Measurements from ENCODE around the gene KIAA1671.
"Not testable (repeated sequence)": the region's sequence is repeated elsewhere in the genome, so short reads cannot be mapped to it uniquely, and the experiment has no call there.

Gene KIAA1671

GRCh38 chr22:24951942-24952836 lies at the start of gene KIAA1671:
KIAA1671 (plus strand) TSS chr22:24952716; CDS start chr22:25028000, 75,284 bp downstream.
- DNase-seq = peak; percentile 90 to 93

DNA sequence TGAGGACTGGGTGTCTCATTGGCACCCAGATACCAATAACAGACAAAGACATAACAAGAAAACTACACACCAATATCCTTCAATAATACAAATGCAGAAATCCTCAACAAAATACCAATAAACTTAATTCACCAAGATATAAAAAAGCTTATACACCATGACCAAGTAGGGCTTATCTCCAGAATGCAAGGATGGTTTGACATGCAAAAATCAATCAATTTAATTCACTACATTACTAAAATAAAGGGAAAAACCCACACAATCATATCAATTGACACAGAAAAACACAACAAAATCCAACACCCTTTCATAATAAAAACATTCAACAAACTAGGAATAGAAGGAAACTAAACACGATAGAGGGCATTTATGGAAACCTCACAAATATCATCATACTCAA lies 46.6 kb upstream of the KIAA1671 start:
- DNase-seq = no peak

DNA sequence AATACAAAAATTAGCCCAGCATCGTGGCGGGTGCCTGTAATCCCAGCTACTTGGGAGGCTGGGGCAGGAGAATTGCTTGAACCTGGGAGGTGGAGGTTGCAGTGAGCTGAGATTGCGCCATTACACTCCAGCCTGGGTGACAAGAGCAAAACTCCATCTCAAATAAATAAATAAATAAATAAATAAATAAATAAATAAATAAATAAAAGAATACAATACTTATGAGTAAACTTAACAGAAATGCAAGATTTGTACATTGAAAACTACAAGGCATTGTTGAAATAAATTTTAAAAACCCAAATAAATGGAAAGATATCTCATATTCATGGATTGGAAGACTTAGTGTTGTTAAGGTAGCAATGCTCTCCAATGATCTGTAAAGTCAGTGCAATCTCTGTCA lies 45.4 kb upstream of the KIAA1671 start:
- DNase-seq = not testable (repeated sequence)

GRCh38 chr22:24920029-24920428 lies 32.5 kb upstream of the KIAA1671 start:
- no peak for DNase-seq

DNA sequence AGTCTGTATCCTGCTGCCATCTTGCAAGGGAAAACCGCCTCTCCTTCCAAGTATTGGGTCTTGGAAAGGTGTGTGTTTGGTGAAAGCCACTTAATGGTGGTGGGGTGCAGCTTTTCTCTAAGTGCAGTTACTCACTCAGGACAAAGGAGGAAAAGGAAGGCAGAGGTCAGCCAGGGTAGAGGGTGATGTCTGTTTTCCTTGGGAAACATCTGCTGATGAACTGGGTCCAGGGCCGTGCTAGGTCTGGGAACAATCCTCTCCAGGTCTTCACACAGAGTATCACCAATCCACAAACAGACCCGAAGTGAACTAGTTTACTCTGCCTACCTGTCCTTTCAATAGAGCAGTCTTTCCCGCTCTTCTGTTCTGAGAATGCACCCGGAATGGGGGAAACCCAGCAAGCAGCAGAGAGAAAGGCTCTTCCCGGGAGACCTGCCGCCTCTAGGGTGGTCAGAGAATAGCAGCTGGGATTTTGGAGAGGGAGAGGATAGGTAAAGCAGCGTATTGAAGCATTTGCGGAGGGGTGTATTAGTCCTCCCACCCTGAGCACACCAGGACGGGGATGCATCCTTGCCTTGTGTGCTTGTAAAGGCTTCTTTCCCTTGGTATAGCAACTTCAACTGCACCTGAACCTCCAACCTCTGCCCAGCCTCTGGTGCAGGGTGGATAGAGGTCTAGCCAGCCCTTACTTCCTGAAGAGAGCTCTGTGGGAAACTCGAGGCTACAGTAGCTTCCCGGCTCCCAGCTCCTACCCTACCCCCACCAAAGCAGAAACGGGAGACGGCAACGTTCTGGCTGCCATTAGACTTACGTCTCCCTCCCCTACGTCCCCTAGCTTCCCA lies 26.7 kb upstream of the KIAA1671 start:
- no peak for DNase-seq

DNA sequence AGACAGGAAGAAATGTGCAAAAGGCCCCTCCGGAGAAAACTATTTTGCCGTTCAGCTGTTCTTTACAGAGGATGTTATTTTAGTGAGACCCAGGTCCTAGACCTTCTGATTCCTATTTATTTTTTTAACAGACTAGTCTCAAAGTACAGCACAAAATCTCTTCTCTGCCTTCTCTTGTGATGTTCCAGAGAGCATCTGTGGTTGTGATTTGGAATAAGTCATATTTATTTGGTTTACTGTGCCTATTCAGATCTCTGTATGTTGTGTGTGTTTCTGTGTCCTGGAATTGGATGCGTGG lies 26.1 kb upstream of the KIAA1671 start:
- no peak for DNase-seq

GRCh38 chr22:24926849-24927579 lies 25.5 kb upstream of the KIAA1671 start:
- DNase-seq = no peak

- no peak for DNase-seq
Observed at GRCh38 chr22:24928322-24928721, 24.2 kb upstream of the KIAA1671 start.

DNA sequence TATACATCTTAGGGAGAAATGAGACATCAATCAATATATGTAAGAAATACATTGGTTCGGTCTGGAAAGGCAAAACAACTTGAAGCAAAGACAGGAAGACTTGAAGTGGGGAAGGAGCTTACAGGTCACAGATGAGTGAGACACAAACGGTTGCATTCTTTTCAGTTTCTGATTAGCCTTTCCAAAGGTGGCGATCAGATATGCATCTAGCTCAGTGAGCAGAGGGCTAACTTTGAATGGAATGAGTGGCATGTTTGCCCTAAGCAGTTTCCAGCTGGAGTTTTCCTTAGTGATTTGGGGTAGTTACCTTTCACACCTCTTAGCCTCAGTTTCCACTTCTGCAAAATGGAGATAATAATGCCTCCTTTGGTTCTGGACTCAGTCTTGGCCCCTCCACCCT lies 21.8 kb upstream of the KIAA1671 start:
- DNase-seq = no peak

DNA sequence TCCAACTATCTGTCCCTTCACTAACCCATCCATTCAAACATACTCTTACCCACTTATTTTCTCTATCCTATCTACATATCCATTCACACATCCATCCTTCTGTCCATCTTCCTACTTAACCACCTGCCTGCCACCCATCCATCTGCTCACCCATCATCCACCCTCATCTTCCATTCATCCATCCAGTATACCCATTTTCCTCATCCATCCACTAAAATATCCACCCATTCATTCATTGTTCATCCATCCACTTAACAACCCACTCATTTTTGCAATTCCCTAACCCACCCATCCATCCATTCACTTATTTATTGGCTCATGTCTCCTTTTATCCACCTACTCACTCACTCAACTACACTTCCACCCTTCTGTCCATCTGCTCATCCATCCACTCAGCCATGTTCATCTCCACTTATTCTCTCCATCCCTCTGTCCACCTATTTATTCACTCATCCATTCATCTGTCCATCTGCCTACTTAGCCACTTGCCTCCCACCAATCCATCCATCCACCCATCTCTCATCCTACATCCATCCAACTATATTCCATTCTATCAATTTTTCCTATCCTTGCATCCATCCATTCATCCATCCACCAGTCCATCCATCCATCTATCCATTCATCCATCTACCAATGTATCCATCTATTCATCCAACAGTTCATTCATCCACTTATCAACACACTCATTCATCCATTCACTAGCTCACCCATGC lies 16.6 kb upstream of the KIAA1671 start:
- no peak for DNase-seq

GRCh38 chr22:24937114-24937513 lies 15.4 kb upstream of the KIAA1671 start:
- no peak for DNase-seq

GRCh38 chr22:24938741-24939341 lies 13.7 kb upstream of the KIAA1671 start:
- DNase-seq = peak; percentile 28 to 35

GRCh38 chr22:24942301-24942700 lies 10.2 kb upstream of the KIAA1671 start:
- DNase-seq = no peak

DNA sequence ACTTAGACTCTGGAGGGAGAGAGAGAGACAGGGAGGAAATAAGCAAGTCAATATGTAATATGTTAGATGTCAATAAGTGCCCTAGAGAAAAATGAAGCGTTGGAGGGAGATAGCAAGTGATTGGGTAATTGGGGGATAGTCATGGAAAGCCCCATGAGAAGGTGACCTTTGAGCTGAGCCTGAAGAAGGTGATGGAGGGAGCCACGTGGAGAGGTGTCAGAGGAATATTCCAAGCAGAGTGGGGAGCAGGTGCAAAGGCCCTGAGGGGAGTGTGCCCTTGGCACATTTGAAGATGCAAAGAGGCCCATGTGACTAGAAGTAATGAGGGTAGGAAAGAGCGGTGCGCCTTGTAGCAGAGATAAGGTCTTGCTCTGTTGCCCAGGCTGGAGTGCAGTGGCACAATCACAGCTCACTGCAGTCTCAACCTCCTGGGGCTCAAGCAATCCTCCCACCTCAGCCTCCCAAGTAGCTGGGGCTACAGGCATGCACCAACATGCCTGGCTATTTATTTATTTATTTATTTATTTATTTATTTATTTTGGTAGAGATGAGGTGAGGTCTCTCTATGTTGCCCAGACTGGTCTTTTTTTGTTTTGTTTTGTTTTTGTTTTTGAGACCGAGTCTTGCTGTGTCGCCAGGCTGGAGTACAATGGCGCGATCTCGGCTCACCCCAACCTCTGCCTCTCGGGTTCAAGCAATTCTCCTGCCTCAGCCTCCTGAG lies 8.1 kb upstream of the KIAA1671 start:
- no peak for DNase-seq

DNA sequence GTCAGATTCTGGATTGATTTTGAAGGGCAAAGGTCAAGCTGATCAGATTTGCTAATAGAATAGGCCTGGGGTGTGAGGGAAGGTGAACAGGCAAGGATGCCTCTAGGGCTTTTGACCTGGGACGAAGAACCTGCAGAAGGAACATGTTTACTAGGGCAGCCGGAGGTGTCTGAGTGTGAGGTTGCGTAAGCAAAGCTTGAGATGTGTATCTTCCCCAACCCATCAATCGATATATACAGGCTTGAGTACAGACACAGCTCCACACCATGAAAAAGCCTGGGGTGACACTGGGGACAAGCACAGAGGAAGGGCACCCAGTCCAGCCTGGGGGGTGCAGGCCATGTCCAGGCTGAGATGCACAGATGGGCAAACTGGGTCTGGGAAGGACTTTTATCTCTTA lies 7.1 kb upstream of the KIAA1671 start:
- no peak for DNase-seq

GRCh38 chr22:24947383-24947782 lies 5.1 kb upstream of the KIAA1671 start:
- no peak for DNase-seq

GRCh38 chr22:24947881-24948280 lies 4.6 kb upstream of the KIAA1671 start:
- DNase-seq = no peak

DNA sequence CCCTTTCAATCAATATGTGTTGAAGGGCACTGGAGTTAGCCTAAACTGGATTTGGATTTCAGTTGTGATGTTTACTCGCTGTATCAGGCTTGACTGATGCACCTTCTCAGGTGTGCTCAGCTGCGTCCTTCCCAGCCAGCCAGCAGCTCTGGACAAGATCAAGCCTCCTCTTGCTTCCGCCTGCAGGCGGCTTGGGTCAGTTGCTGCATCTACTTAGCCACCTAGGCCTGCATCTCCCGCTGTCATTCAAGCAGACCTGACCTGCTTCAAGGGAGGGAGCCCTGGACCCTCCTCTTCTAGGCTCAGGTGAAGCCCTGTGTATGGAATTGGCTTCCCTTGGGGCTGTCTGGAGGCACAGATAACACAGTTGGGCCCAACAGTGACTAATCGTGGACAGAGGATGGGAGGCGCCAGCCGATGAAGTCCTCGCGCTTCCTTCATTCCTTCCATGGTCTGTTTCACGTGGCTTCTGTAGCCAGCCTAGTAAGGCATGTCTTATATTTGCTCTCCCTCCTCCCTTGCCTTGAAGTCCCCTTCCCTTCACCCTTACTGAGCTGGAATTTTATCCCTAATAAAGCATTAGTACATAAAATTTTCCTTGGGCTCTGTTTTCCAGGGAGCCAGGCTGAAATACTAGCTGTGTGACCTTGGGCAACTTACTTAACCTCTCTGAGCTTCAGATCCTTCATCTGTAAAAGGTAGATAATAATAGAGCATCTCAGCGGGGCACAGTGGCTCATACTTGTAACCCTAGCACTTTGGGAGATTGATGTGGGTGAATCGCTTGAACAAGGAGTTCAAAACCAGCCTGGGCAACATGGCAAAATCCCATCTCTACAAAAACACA lies 3.9 kb upstream of the KIAA1671 start:
- no peak for DNase-seq

- DNase-seq = no peak
Observed at GRCh38 chr22:24950272-24950902, 2.1 kb upstream of the KIAA1671 start.

- DNase-seq = peak; percentile 25 to 27
Observed at GRCh38 chr22:24952837-24953383, 394 bp downstream of the KIAA1671 start.
